ENCODE measurements around the gene VSIR.

DNA sequence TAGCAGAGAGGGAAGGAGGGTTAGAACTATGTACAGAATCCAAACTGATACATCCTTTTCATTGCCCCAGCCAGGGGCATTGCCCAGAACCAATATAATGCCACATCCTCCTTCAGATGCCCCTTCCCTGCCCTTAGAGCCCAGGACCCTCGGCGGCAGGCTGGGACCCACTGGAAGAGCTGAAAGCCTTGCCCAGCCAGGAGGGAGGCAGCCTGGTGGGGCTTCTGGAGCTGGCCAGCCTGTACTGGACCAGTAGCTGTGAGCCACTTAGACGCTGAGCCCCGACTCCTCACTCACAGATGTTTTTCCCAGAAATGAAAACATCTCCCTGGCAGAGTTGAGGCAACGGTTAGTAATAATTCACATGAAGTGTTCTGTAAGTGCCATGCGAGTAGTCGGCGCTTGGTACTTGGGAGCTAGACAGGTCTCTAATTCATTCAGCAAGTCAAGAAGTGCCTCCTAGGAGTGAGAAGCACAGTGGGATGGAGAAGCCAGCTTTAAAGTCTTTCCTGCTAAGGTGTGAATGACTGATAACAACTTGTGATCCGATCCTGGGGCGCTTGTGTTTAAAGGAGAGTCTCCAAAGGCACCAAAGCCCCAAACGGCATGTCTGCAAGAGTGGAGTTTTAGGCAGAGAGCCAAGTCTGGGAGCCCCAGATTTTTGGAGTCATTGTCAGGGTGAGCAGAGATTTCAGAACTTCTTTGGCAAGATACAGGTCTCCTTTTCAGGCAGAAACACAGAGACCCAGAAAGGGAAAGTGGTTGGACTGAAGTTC is 9.8 kb downstream of the VSIR start:
- TF ChIP-seq, protein P1, sequence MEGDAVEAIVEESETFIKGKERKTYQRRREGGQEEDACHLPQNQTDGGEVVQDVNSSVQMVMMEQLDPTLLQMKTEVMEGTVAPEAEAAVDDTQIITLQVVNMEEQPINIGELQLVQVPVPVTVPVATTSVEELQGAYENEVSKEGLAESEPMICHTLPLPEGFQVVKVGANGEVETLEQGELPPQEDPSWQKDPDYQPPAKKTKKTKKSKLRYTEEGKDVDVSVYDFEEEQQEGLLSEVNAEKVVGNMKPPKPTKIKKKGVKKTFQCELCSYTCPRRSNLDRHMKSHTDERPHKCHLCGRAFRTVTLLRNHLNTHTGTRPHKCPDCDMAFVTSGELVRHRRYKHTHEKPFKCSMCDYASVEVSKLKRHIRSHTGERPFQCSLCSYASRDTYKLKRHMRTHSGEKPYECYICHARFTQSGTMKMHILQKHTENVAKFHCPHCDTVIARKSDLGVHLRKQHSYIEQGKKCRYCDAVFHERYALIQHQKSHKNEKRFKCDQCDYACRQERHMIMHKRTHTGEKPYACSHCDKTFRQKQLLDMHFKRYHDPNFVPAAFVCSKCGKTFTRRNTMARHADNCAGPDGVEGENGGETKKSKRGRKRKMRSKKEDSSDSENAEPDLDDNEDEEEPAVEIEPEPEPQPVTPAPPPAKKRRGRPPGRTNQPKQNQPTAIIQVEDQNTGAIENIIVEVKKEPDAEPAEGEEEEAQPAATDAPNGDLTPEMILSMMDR (IDR thresholded peaks at IDR 0.05), result no peak
- no peak for TF ChIP-seq POLR2A (IDR thresholded peaks at IDR 0.05)

Data from right lobe of liver (tissue), 4 donors.